Dedifferentiated amniotic fluid mesenchymal stem cell (primary cell): ENCODE data around the gene TPST1.
"Not testable (repeated sequence)": the region's sequence is repeated elsewhere in the genome, so short reads cannot be mapped to it uniquely, and the experiment has no call there.

ENCODE experiments used
- DNase-seq: peaks from one replicate; pipeline ENCODE4 v3.0.0-alpha.2; 2016; ENCODE audit errors: extremely low spot score

Gene TPST1

DNA sequence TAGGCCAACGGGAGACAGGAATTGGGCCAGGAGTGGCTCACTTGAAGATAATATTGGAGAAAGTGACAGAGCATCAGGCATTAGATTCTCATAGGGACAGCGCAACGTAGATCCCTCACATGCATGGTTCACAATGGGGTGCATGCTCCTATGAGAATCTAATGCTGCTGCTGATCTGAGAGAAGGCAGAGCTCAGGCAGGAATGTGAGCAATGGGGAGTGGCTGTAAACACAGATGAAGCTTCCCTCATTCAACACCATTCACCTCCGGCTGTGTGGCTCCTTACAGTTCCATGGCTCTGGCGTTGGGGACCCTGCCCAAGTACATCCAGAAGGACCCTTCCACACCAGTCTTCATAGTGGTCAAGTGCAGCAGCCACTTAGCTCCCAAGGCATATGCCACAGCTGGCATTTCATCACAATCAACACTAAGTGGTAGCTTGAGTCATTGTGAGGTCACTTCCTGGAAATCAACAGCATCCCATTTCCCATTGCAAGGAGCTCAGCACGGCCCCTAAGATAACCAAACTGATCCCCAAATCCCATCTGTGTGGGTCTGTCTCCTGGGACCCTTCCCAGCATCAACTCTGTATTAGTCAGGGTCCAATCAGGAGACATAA, 174.5 kb downstream of the TPST1 start:
- DNase-seq = no peak

GRCh38 chr7:66380272-66380888, 175.2 kb downstream of the TPST1 start:
- no peak for DNase-seq

- DNase-seq = not testable (repeated sequence)
Measured at GRCh38 chr7:66382182-66382923, 177.2 kb downstream of the TPST1 start.

GRCh38 chr7:66385191-66385905, 180.2 kb downstream of the TPST1 start:
- DNase-seq = not testable (repeated sequence)

GRCh38 chr7:66395128-66395571, 190.0 kb downstream of the TPST1 start:
- not testable (repeated sequence) for DNase-seq

- not testable (repeated sequence) for DNase-seq
Measured at GRCh38 chr7:66396052-66396451, 190.9 kb downstream of the TPST1 start.

DNA sequence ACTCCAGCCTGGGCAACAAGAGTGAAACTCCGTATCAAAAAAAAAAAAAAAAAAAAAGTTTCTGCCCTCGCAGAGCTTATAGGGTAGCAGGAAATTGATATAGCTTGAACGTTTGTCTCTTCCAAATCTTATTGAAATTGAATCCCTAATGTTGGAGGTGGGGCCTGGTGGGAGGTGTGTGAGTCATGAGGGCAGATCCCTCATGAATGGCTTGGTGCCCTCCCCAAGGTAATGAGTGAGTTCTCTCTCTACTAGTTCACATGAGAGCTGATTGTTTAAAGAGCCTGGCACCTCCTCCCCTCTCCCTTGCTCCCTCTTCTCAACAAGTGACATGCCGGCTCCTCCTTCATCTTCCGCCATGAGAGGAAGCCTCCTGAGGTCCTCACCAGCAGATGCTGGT, 193.7 kb downstream of the TPST1 start:
- DNase-seq = not testable (repeated sequence)

- no peak for DNase-seq
Measured at GRCh38 chr7:66399566-66399965, 194.4 kb downstream of the TPST1 start.

GRCh38 chr7:66400400-66400799, 195.3 kb downstream of the TPST1 start:
- no peak for DNase-seq

DNA sequence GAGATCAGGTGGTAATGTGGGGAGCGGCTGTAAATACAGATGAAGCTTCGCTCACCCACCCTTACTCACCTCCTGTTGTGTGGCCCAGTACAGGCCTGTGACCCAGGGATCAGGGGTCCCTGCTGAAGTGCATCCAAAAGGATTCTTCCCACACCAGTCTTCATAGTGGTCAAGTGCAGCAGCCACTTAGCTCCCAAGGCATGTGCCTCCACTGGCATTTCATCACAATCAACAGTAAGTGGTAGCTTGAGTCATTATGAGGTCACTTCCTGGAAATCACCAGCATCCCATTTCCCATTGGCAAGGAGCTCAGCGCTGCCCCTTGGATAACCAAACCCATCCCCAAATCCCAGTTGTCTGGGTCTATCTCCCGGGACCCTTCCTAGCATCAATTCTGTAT, 196.0 kb downstream of the TPST1 start:
- not testable (repeated sequence) for DNase-seq

GRCh38 chr7:66401932-66402331, 196.8 kb downstream of the TPST1 start:
- not testable (repeated sequence) for DNase-seq

DNA sequence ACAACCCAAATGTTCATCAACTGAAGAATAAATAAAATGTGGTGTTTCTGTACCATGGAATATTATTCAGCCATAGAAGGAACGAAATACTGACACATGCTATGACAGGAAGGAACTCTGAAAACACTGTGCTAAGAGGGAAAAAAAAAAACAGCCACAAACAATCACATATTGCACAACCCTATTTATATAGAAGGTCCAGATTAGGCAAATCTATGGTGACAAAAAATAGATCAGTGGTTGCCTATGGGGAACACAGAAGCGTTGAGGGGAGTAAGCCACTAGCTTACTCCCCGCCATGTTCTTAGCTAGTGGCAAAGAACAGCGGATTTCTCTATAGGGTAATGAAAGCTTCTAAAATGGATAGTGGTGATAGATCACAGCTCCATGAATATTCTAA, 198.4 kb downstream of the TPST1 start:
- no peak for DNase-seq

- DNase-seq = no peak
Measured at GRCh38 chr7:66409493-66409892, 204.4 kb downstream of the TPST1 start.
